ENCODE measurements around the gene BTN1A1. TPM values are rescaled to one million over a fixed set of nuclear protein-coding genes. Genes with fewer than 3 reads are reported as not detected.
"Not testable (repeated sequence)": the region's sequence is repeated elsewhere in the genome, so short reads cannot be mapped to it uniquely, and the experiment has no call there.

The BTN1A1 gene
- total RNA-seq, 4 donors from 2014 or later: not detected

DNA sequence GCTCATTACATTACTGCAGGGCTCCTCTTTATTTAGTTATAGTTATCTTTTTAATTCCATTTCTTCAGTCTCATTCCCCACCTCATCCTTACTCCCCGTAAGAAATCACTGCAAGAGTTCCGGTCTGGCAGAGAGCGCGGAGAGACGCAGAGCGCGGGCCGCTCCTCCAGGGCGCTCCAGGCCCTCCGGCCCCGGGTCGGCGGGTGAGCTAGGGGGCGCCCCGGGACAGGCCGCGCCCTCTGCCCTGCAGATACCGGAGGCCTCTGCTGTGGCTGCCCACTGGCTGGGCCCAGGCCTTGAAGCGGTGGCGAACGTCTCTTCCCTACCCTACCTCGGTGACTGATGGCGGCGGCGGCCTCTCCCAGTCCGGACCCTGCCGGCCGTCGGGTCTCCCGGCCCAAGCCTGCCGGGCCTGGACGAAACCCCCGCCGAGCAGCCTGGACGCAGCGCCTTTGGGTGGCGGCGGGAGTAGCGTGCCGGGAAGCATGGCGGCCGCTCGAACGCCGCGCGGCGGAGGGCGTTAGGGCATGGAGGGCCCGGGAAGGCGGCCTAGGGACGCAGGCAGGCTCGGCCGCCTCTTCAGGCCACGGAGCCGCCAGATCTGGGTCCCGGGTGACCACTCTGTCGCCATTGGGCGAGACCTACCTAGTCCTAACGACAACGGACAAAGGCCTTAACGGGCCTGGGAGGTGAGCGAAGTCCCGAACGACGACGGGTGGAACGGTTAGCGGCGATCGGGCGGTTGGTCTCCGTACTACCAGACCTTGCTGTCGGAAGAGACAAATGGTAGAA lies 21.7 kb downstream of the BTN1A1 start:
- H3K4me1 ChIP-seq: peaks cover 0 to 37% (median 0%) of the 10 kb centered on the region in 3 donors
- peak overlapping the region; percentile 95 to 97 (median 96) for H3K27ac ChIP-seq
- peak; percentile 21 for DNase-seq
- no peaks in the 10 kb centered on the region for H3K36me3 ChIP-seq
- no peaks in the 10 kb centered on the region for H3K27me3 ChIP-seq
- peak overlapping the region; percentile 59 to 73 (median 64) for H3K4me3 ChIP-seq
- H3K9me3 ChIP-seq: no peaks in the 10 kb centered on the region
- intact Hi-C loops (cut with DNase I): no loop called here
- TF ChIP-seq POLR2A (IDR thresholded peaks at IDR 0.05): peak in 2 of 4 donors; percentile 61 to 65
- TF ChIP-seq, protein P1, sequence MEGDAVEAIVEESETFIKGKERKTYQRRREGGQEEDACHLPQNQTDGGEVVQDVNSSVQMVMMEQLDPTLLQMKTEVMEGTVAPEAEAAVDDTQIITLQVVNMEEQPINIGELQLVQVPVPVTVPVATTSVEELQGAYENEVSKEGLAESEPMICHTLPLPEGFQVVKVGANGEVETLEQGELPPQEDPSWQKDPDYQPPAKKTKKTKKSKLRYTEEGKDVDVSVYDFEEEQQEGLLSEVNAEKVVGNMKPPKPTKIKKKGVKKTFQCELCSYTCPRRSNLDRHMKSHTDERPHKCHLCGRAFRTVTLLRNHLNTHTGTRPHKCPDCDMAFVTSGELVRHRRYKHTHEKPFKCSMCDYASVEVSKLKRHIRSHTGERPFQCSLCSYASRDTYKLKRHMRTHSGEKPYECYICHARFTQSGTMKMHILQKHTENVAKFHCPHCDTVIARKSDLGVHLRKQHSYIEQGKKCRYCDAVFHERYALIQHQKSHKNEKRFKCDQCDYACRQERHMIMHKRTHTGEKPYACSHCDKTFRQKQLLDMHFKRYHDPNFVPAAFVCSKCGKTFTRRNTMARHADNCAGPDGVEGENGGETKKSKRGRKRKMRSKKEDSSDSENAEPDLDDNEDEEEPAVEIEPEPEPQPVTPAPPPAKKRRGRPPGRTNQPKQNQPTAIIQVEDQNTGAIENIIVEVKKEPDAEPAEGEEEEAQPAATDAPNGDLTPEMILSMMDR (IDR thresholded peaks at IDR 0.05): peak in 5 of 6 experiments; percentile 11 to 61 (median 38)
- 9 to 25% methylated on average over 21 to 22 of the region's 74 CpGs for WGBS, 2 donors

DNA sequence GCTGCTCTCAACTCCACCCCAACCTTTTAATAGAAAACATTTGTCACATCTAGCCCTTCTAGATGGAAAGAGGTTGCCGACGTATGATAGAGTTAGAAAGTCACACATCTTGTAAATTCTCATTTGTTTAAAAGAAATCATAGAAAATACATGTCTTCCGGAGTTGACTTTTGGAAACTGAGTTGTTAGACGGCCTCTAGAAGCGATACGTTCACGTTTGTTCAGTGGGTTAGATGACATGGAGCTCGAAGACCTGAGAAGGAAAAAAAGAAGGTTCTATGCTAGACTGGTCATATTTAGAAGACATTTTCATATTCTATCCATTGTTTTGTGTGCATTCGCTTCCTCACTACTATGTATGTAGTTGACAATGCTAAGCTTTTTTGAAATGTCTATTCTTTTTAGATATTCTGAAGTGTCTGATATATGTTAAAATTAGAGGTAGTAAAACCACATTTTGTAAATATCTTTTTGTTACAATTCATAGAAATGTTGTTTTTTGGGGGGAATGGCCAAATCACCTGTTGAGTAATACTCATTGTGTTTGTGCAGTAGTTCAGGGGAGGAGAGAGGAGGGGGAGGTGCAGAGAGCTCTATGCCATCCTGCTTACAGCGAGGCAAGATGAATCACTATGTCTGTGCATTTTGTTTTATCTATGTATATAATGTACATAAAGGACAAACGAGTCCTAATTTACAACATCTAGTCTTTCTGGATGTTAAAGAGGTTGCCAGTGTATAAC lies 22.6 kb downstream of the BTN1A1 start:
- H3K9me3 ChIP-seq; DNase-seq; intact Hi-C loops (cut with DNase I); H3K27me3 ChIP-seq; H3K36me3 ChIP-seq: not testable (repeated sequence)
- H3K4me3 ChIP-seq: peak overlapping the region in 3 of 4 donors; percentile 60 to 73 (median 68)
- 60 to 67% methylated on average over 11 of the region's 11 CpGs for WGBS, 2 donors
- peak overlapping the region; percentile 95 to 97 (median 96) for H3K27ac ChIP-seq
- H3K4me1 ChIP-seq: peaks cover 0 to 37% (median 0%) of the 10 kb centered on the region in 3 donors

DNA sequence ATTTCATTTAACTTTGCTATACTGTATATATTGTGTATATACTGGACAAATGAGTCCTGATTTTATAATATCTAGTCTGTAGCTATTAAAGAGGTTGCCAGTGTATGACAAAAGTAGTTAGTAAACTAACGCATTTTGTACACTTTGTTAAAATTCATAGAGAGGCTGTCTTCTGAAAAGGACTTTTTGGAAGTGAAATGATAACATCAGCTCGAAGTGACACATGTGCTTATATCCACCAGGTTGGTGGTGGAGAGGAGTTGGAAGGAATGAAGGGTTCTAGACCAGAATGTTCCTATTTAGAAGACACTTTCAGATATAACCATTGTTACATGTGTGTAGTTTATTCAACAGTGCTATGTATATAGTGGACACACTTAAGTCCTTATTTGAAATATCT lies 24.2 kb downstream of the BTN1A1 start:
- H3K27ac ChIP-seq; H3K4me3 ChIP-seq; DNase-seq; intact Hi-C loops (cut with DNase I); H3K9me3 ChIP-seq; H3K27me3 ChIP-seq; H3K36me3 ChIP-seq: not testable (repeated sequence)
- WGBS, 2 donors: 94% methylated on average over 2 of the region's 2 CpGs
- H3K4me1 ChIP-seq: peaks cover 0 to 37% (median 0%) of the 10 kb centered on the region in 3 donors

DNA sequence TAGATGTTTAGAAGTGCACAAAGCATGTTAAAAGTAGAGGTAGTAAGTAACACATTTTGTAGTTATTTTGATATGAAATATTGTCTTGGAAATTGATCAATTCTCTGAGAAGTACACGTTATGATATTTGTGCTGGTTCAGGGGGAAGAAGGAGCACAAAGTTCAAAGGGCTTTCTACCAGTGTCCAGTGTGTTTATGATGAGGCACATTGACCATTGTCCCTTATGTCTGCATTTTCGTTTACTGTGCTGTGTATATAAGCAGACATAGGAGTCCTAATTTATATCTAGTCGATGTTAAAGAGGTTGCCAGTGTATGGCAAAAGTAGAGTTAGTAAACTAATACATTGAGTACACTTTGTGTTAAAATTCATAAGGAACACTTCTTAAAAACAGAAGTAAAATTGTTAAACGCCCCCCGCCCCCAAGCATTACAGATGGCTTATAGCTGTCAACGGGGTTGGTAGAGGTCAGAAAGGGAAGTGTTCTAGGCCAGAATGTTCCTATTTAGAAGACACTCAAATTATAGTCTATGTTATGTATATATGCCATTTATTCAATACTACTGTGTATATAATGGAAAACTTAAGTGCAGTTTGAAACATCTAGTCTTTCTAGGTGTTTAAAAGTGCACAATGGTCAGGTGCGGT lies 24.7 kb downstream of the BTN1A1 start:
- no peak for TF ChIP-seq POLR2A (IDR thresholded peaks at IDR 0.05)
- TF ChIP-seq, protein P1 (IDR thresholded peaks at IDR 0.05): no peak
- no peak for DNase-seq
- H3K4me1 ChIP-seq: peaks cover 0 to 37% (median 0%) of the 10 kb centered on the region in 3 donors
- H3K36me3 ChIP-seq: no peaks in the 10 kb centered on the region
- 86% methylated on average over 7 of the region's 7 CpGs for WGBS, 2 donors
- H3K27ac ChIP-seq: no peak overlapping the region
- intact Hi-C loops (cut with DNase I): no loop called here
- H3K27me3 ChIP-seq: no peaks in the 10 kb centered on the region
- no peak overlapping the region for H3K4me3 ChIP-seq
- no peaks in the 10 kb centered on the region for H3K9me3 ChIP-seq

DNA sequence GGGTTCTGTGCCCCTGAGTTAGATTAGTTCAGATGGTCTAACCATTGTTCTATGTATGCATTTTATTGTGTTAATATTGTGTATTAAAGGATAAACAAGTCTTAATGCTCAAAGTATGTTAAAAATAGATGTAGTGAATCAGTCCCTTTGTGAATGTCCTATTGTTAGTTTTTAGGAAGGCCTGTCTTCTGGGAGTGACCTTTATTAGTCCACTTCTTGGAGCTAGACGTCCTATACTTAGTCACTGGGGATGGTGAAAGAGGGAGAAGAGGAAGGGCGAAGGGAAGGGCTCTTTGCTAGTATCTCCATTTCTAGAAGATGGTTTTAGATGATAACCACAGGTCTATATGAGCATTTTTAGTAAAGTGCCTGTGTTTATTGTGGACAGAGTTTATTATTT lies 25.7 kb downstream of the BTN1A1 start:
- H3K4me3 ChIP-seq: no peak overlapping the region
- peaks cover 0 to 30% (median 0%) of the 10 kb centered on the region in 3 donors for H3K4me1 ChIP-seq
- intact Hi-C loops (cut with DNase I): no loop called here
- no peaks in the 10 kb centered on the region for H3K36me3 ChIP-seq
- DNase-seq: no peak
- WGBS, 2 donors: 47 to 63% methylated on average over 2 of the region's 2 CpGs
- no peak overlapping the region for H3K27ac ChIP-seq
- H3K27me3 ChIP-seq: no peaks in the 10 kb centered on the region
- TF ChIP-seq, protein P1 (IDR thresholded peaks at IDR 0.05): no peak
- TF ChIP-seq POLR2A (IDR thresholded peaks at IDR 0.05): no peak
- H3K9me3 ChIP-seq: no peaks in the 10 kb centered on the region
